Cardiac septum (tissue), 1 donor: ENCODE measurements around the gene RXYLT1. TPM values are rescaled to one million over a fixed set of nuclear protein-coding genes. Genes with fewer than 3 reads are reported as not detected.
"Not testable (repeated sequence)": the region's sequence is repeated elsewhere in the genome, so short reads cannot be mapped to it uniquely, and the experiment has no call there.

Experiments
- DNase-seq: peaks from one replicate; pipeline ENCODE4 v3.0.0-alpha.2; 2020; ENCODE audit warnings: low spot score
- intact Hi-C: fragments of 100-400 bp; cut with DNase I; formaldehyde crosslinking; loops from one replicate; pipeline ENCODE4 v1.14.0; 2022
- total RNA-seq: library from RNA; stranded (reverse); fragmentation: NEBNext Ultra II Directional; extraction: Animal tissue kit (Norgen Biotek cat#: 25700); gene quantifications from one replicate; pipeline ENCODE4 v1.2.1, GENCODE V29; 2021
- donor health status: DM: no; HTN: no; CAD: no.

Gene RXYLT1
- total RNA-seq, 1 donor from 2014 or later, result 22.5 TPM

- DNase-seq, result no peak
- intact Hi-C loops, result no loop called here
Measured at GRCh38 chr12:63836936-63837335, 57.2 kb downstream of the RXYLT1 start.

GRCh38 chr12:63838411-63838810 lies 58.7 kb downstream of the RXYLT1 start:
- intact Hi-C loops, result no loop called here
- no peak for DNase-seq

GRCh38 chr12:63841011-63841410 lies 61.3 kb downstream of the RXYLT1 start:
- intact Hi-C loops, result loop anchor here (1.0 to 5.0 kb wide), 3 partner anchors 241 to 415 kb away; no protein-coding TSS in a partner anchor
- no peak for DNase-seq

GRCh38 chr12:63841571-63841970 lies 61.9 kb downstream of the RXYLT1 start:
- intact Hi-C loops, result loop anchor here (1.0 to 5.0 kb wide), 3 partner anchors 241 to 415 kb away; no protein-coding TSS in a partner anchor
- no peak for DNase-seq

GRCh38 chr12:63842750-63843149 lies 63.0 kb downstream of the RXYLT1 start:
- DNase-seq, result not testable (repeated sequence)
- intact Hi-C loops, result loop anchor here (5.0 kb wide), 1 partner anchor 240 kb away; no protein-coding TSS in a partner anchor

- intact Hi-C loops, result loop anchor here (5.0 kb wide), 1 partner anchor 239 kb away; no protein-coding TSS in a partner anchor
- no peak for DNase-seq
Measured at GRCh38 chr12:63843254-63843720, 63.6 kb downstream of the RXYLT1 start.

- intact Hi-C loops, result loop anchor here (1.0 to 5.0 kb wide), 2 partner anchors 238 to 337 kb away; no protein-coding TSS in a partner anchor
- DNase-seq, result peak; percentile 92
Measured at GRCh38 chr12:63843721-63844390, 64.1 kb downstream of the RXYLT1 start.

- peak; percentile 84 for DNase-seq
- intact Hi-C loops, result loop anchor here (1.0 to 5.0 kb wide), 2 partner anchors 238 to 337 kb away; no protein-coding TSS in a partner anchor
Measured at GRCh38 chr12:63844391-63845341, 65.0 kb downstream of the RXYLT1 start, which contains the start of gene SRGAP1. TSS of gene SRGAP1 (plus strand) at chr12:63844700. CDS start at chr12:63844817, 117 bp downstream.

GRCh38 chr12:63845726-63846125 lies 66.0 kb downstream of the RXYLT1 start:
- intact Hi-C loops, result no loop called here
- no peak for DNase-seq

GRCh38 chr12:63846238-63846967 lies 66.7 kb downstream of the RXYLT1 start:
- no peak for DNase-seq
- intact Hi-C loops, result no loop called here

- DNase-seq, result no peak
- intact Hi-C loops, result no loop called here
Measured at GRCh38 chr12:63848450-63848849, 68.7 kb downstream of the RXYLT1 start.

- intact Hi-C loops, result no loop called here
- DNase-seq, result no peak
Measured at GRCh38 chr12:63849106-63849620, 69.5 kb downstream of the RXYLT1 start.

GRCh38 chr12:63849641-63850040 lies 69.9 kb downstream of the RXYLT1 start:
- intact Hi-C loops, result no loop called here
- DNase-seq, result no peak

GRCh38 chr12:63853978-63854377 lies 74.3 kb downstream of the RXYLT1 start:
- intact Hi-C loops, result no loop called here
- no peak for DNase-seq

- intact Hi-C loops, result no loop called here
- no peak for DNase-seq
Measured at GRCh38 chr12:63855299-63855698, 75.6 kb downstream of the RXYLT1 start.

- intact Hi-C loops, result no loop called here
Measured at GRCh38 chr12:63857771-63858670, 78.3 kb downstream of the RXYLT1 start.

More at GRCh38 chr12:63857771-63858670, 78.3 kb downstream of the RXYLT1 start:
- DNase-seq, result no peak
